CD4-positive, alpha-beta T cell treated with Interleukin-15 for 1 hour (primary cell): Measurements from ENCODE around the gene AP2M1.
"Not testable (repeated sequence)": the region's sequence is repeated elsewhere in the genome, so short reads cannot be mapped to it uniquely, and the experiment has no call there.

Experiments used
- DNase-seq: peaks from one replicate; pipeline ENCODE4 v3.0.0-alpha.2; 2020

The AP2M1 gene

GRCh38 chr3:184174646-184175492, at the start of gene AP2M1:
AP2M1 (plus strand) TSS chr3:184174855; CDS start chr3:184176994, 2,139 bp downstream.
- DNase-seq = peak; percentile 99

- no peak for DNase-seq
These were observed 48.6 kb upstream of the AP2M1 start for GRCh38 chr3:184126006-184126405.

GRCh38 chr3:184129012-184129411, 45.6 kb upstream of the AP2M1 start:
- no peak for DNase-seq

- DNase-seq = no peak
These were observed 41.7 kb upstream of the AP2M1 start for GRCh38 chr3:184132945-184133344.

GRCh38 chr3:184133840-184134745, 40.6 kb upstream of the AP2M1 start:
- DNase-seq = peak; percentile 43

- no peak for DNase-seq
These were observed 39.9 kb upstream of the AP2M1 start for GRCh38 chr3:184134746-184135148.

- DNase-seq = peak; percentile 90
These were observed 39.3 kb upstream of the AP2M1 start, which contains the start of gene EIF2B5 for GRCh38 chr3:184135149-184135910. EIF2B5 (plus strand) TSS chr3:184135358; CDS start chr3:184135386, 28 bp downstream.

GRCh38 chr3:184135911-184136260, 38.8 kb upstream of the AP2M1 start:
- no peak for DNase-seq

GRCh38 chr3:184140436-184140835, 34.2 kb upstream of the AP2M1 start:
- no peak for DNase-seq

- DNase-seq = no peak
These were observed 32.5 kb upstream of the AP2M1 start for GRCh38 chr3:184142199-184142598.

GRCh38 chr3:184143327-184143726, 31.3 kb upstream of the AP2M1 start:
- DNase-seq = no peak

- no peak for DNase-seq
These were observed 30.1 kb upstream of the AP2M1 start for GRCh38 chr3:184144505-184144904.

- peak; percentile 31 for DNase-seq
These were observed 29.5 kb upstream of the AP2M1 start for GRCh38 chr3:184145111-184145524.

- no peak for DNase-seq
These were observed 28.8 kb upstream of the AP2M1 start for GRCh38 chr3:184145751-184146270.

- DNase-seq = no peak
These were observed 26.6 kb upstream of the AP2M1 start for GRCh38 chr3:184148076-184148475.

GRCh38 chr3:184149123-184149522, 25.5 kb upstream of the AP2M1 start:
- no peak for DNase-seq

GRCh38 chr3:184149770-184150169, 24.9 kb upstream of the AP2M1 start:
- not testable (repeated sequence) for DNase-seq

GRCh38 chr3:184154885-184155643, 19.6 kb upstream of the AP2M1 start, which contains the start of gene DVL3:
DVL3 (plus strand) TSS chr3:184155377; CDS start chr3:184155636, 259 bp downstream.
- DNase-seq = peak; percentile 45

- no peak for DNase-seq
These were observed 18.8 kb upstream of the AP2M1 start for GRCh38 chr3:184155644-184156521.

GRCh38 chr3:184156522-184156955, 18.1 kb upstream of the AP2M1 start:
- no peak for DNase-seq

GRCh38 chr3:184157206-184157605, 17.4 kb upstream of the AP2M1 start:
- no peak for DNase-seq
